HepG2 (cell line): ENCODE measurements around the gene LAMTOR2. TPM values are rescaled to one million over a fixed set of nuclear protein-coding genes. Genes with fewer than 3 reads are reported as not detected.

ENCODE experiments used
- CCAR2 ChIP-seq: fragments of 200-400 bp; formaldehyde crosslinking; optimal IDR thresholded peaks from 2 replicates; pipeline ENCODE3; 2018; ENCODE audit warnings: low read depth, mild to moderate bottlenecking, low read length, moderate library complexity
- FOSL1 ChIP-seq: sonication (generic); formaldehyde crosslinking; IDR thresholded peaks from 2 replicates; pipeline ENCODE4 v1.9.0; 2021; ENCODE audit warnings: missing genetic modification reagents, borderline replicate concordance
- FOXO1 ChIP-seq: sonication (generic); formaldehyde crosslinking; IDR thresholded peaks from 2 replicates; pipeline ENCODE4 v1.4.0; 2020; ENCODE audit warnings: missing genetic modification reagents
- HOXA7 ChIP-seq: sonication (generic); formaldehyde crosslinking; IDR thresholded peaks from 2 replicates; pipeline ENCODE4 v1.8.1; 2022; ENCODE audit warnings: mild to moderate bottlenecking, missing genetic modification reagents, moderate library complexity
- JARID2 ChIP-seq: sonication (generic); formaldehyde crosslinking; IDR thresholded peaks from 2 replicates; pipeline ENCODE4 v1.8.1; 2023; ENCODE audit warnings: missing genetic modification reagents, inconsistent platforms; ENCODE audit not compliant: insufficient replicate concordance
- PHF20 ChIP-seq: sonication (generic); formaldehyde crosslinking; IDR thresholded peaks from 2 replicates; pipeline ENCODE4 v1.5.0; 2020; ENCODE audit warnings: mild to moderate bottlenecking, missing genetic modification reagents
- POLR2AphosphoS2 ChIP-seq: IDR thresholded peaks from 2 replicates; pipeline ENCODE4 v1.6.1; 2011; ENCODE audit warnings: low read depth, low read length, improper control_type of control experiment
- PTBP1 ChIP-seq: fragments of 200-400 bp; formaldehyde crosslinking; IDR thresholded peaks from 2 replicates; pipeline ENCODE4 v1.6.1; 2018; ENCODE audit warnings: low read length, low read depth; ENCODE audit not compliant: poor library complexity, severe bottlenecking
- REXO4 ChIP-seq: sonication (generic); formaldehyde crosslinking; IDR thresholded peaks from 2 replicates; pipeline ENCODE4 v1.8.0; 2022; ENCODE audit warnings: missing genetic modification reagents, mild to moderate bottlenecking, borderline replicate concordance
- RFX1 ChIP-seq: fragments of 450-650 bp; IDR thresholded peaks from 2 replicates; pipeline ENCODE4 v1.6.1; 2017
- ZNF205 ChIP-seq: IDR thresholded peaks from 2 replicates; pipeline ENCODE4 v1.6.1; 2018; ENCODE audit warnings: missing biosample characterization, missing genetic modification reagents
- ZNF230 ChIP-seq: sonication (generic); formaldehyde crosslinking; IDR thresholded peaks from 2 replicates; pipeline ENCODE4 v1.4.0; 2020; ENCODE audit warnings: mild to moderate bottlenecking, missing genetic modification reagents
- ZNF460 ChIP-seq: sonication (generic); formaldehyde crosslinking; IDR thresholded peaks from 2 replicates; pipeline ENCODE4 v1.5.1; 2020; ENCODE audit warnings: missing genetic modification reagents, mild to moderate bottlenecking, borderline replicate concordance
- polyA plus RNA-seq, 8 experiments: library from polyadenylated mRNA; depleted of rRNA in 3 of 8; stranded (reverse) in 7 of 8; unstranded in 1 of 8; fragments of >200 nt; fragmentation: Illumina TruSeq in 4 of 8; extraction: Trizol in 4 of 8; gene quantifications; 2 replicates each; pipeline versions ENCODE4 v1.2.1 to v1.2.3, GENCODE V29; 2011 to 2016; ENCODE audit warnings: low read depth in 4 of 8, missing spikeins in 1 of 8, mixed read lengths in 1 of 8; ENCODE audit not compliant: insufficient read depth in 1 of 8
- total RNA-seq, 5 experiments: library from RNA; depleted of rRNA; stranded (reverse); fragments of >200 nt; fragmentation: Illumina TruSeq; extraction: Trizol; gene quantifications; 2 replicates each; pipeline ENCODE4 v1.2.3, GENCODE V29; 2016; ENCODE audit warnings: low read depth in 1 of 5
- TF ChIP-seq, protein P1 (sequence below): sonication (generic); formaldehyde crosslinking; IDR thresholded peaks from 2 replicates; pipeline ENCODE4 v1.8.0; 2022; ENCODE audit warnings: mild to moderate bottlenecking, missing genetic modification reagents, moderate library complexity
- TF ChIP-seq, protein P2 (sequence below): sonication (generic); formaldehyde crosslinking; IDR thresholded peaks from 2 replicates; pipeline ENCODE4 v1.5.1; 2020; ENCODE audit warnings: missing genetic modification reagents, mild to moderate bottlenecking, borderline replicate concordance
- TF ChIP-seq, protein P3 (sequence below): sonication (generic); IDR thresholded peaks from 2 replicates; pipeline ENCODE4 v1.6.1; 2016; ENCODE audit warnings: low read depth, borderline replicate concordance
- TF ChIP-seq, protein P4 (sequence below), 2 experiments: fragments of 450-650 bp in 1 of 2; sonication (generic) in 1 of 2; formaldehyde crosslinking in 1 of 2; IDR thresholded peaks; 2 replicates each; pipeline versions ENCODE4 v1.6.1 to v1.8.0; 2016 to 2022; ENCODE audit warnings: antibody characterized with exemption in 1 of 2, mild to moderate bottlenecking in 1 of 2, missing genetic modification reagents in 1 of 2

LAMTOR2 gene
- total and polyA plus RNA-seq, 2 of the 13 experiments (the other 11 are each of a cell fraction or from before 2014, with no cell fraction given) = 36.5 to 66.4 TPM

DNA sequence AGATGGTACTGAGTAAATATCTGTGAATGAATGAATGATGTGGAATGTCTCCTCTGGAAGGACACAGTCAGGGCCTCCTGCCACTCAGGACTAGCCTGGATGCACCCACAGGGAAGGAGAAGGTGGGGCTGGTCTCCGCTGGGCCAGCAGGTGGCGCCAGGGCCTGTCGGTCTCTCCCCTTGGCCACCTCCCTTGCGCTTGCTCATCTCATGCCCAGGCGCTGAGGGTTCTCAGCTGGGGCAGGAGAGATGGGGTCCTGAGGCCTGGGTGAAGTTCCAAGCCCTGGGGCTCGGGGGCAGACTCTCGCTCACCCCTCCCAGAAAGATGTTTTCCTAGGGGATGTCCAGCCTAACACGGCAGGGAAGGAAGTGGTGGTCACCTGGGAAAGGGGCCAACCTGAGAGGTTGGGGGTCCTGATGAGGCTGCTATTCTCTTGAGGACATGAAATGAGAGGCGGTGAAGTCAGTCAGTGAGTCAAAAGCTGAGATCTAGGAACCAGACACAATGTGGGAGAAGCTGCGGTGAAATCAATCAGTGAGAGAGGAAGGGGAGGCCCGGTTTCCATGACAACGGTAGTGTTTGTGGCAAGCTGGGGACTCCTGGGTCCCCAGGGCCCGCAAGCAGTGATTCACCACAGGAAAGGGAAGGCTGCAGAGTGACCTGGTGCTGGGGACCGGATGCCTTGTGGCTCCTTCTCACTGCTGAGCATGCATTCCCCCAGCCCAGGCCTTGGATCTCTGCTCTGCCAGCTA is 42.2 kb downstream of the LAMTOR2 start (continued):
- no peak for TF ChIP-seq ZNF205 (CRISPR knock-in tag)
- TF ChIP-seq, protein P1, sequence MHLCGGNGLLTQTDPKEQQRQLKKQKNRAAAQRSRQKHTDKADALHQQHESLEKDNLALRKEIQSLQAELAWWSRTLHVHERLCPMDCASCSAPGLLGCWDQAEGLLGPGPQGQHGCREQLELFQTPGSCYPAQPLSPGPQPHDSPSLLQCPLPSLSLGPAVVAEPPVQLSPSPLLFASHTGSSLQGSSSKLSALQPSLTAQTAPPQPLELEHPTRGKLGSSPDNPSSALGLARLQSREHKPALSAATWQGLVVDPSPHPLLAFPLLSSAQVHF (CRISPR knock-in tag) = no peak
- TF ChIP-seq, protein P2, sequence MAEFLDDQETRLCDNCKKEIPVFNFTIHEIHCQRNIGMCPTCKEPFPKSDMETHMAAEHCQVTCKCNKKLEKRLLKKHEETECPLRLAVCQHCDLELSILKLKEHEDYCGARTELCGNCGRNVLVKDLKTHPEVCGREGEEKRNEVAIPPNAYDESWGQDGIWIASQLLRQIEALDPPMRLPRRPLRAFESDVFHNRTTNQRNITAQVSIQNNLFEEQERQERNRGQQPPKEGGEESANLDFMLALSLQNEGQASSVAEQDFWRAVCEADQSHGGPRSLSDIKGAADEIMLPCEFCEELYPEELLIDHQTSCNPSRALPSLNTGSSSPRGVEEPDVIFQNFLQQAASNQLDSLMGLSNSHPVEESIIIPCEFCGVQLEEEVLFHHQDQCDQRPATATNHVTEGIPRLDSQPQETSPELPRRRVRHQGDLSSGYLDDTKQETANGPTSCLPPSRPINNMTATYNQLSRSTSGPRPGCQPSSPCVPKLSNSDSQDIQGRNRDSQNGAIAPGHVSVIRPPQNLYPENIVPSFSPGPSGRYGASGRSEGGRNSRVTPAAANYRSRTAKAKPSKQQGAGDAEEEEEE = no peak
- TF ChIP-seq PTBP1 = no peak
- no peak for TF ChIP-seq ZNF230 (CRISPR knock-in tag)
- TF ChIP-seq, protein P3, sequence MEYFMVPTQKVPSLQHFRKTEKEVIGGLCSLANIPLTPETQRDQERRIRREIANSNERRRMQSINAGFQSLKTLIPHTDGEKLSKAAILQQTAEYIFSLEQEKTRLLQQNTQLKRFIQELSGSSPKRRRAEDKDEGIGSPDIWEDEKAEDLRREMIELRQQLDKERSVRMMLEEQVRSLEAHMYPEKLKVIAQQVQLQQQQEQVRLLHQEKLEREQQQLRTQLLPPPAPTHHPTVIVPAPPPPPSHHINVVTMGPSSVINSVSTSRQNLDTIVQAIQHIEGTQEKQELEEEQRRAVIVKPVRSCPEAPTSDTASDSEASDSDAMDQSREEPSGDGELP = peak; percentile 73; the same call in 1 of the 2 replicates
- TF ChIP-seq HOXA7 = no peak
- peak; percentile 56; the same call in 1 of the 2 replicates for TF ChIP-seq FOXO1 (CRISPR knock-in tag)
- TF ChIP-seq ZNF460 (CRISPR knock-in tag) = no peak
- TF ChIP-seq POLR2AphosphoS2 = no peak
- peak; percentile 42 for TF ChIP-seq RFX1
- TF ChIP-seq, protein P4, sequence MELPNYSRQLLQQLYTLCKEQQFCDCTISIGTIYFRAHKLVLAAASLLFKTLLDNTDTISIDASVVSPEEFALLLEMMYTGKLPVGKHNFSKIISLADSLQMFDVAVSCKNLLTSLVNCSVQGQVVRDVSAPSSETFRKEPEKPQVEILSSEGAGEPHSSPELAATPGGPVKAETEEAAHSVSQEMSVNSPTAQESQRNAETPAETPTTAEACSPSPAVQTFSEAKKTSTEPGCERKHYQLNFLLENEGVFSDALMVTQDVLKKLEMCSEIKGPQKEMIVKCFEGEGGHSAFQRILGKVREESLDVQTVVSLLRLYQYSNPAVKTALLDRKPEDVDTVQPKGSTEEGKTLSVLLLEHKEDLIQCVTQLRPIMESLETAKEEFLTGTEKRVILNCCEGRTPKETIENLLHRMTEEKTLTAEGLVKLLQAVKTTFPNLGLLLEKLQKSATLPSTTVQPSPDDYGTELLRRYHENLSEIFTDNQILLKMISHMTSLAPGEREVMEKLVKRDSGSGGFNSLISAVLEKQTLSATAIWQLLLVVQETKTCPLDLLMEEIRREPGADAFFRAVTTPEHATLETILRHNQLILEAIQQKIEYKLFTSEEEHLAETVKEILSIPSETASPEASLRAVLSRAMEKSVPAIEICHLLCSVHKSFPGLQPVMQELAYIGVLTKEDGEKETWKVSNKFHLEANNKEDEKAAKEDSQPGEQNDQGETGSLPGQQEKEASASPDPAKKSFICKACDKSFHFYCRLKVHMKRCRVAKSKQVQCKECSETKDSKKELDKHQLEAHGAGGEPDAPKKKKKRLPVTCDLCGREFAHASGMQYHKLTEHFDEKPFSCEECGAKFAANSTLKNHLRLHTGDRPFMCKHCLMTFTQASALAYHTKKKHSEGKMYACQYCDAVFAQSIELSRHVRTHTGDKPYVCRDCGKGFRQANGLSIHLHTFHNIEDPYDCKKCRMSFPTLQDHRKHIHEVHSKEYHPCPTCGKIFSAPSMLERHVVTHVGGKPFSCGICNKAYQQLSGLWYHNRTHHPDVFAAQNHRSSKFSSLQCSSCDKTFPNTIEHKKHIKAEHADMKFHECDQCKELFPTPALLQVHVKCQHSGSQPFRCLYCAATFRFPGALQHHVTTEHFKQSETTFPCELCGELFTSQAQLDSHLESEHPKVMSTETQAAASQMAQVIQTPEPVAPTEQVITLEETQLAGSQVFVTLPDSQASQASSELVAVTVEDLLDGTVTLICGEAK (IDR thresholded peaks at IDR 0.05) = no peak
- TF ChIP-seq, protein P4 (CRISPR knock-in tag; IDR thresholded peaks at IDR 0.05) = no peak
- no peak for TF ChIP-seq JARID2 (CRISPR knock-in tag)
- no peak for TF ChIP-seq REXO4 (CRISPR knock-in tag)
- TF ChIP-seq CCAR2 = no peak
- TF ChIP-seq FOSL1 (CRISPR knock-in tag) = no peak
- no peak for TF ChIP-seq PHF20 (CRISPR knock-in tag)
